ENCODE measurements around the gene PERM1.

Gene PERM1

DNA sequence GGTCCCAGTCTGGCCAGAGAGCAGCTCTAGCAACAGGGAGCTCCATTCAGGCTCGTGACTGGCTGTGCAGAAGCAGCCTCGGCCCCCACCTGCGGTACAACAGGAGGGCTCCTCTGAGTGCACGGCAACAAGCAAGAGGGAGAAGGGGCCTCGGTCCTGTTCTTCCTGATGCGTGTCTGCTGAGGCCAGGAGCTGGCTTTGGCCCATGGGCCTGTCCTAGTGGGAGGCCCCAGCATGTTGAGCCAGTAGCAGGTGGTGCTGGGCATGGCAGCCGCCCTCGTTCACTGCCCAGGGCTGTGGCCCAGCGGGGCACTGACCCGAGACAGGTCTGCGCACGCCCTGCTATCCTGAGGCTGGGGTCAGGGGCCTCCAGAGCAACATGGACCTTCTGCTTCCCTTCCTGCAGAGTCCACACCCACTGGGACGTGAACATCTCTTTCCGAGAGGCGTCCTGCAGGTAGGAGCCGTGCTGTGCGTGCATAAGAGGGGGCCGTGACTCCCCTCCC lies 51.2 kb downstream of the PERM1 start:
- TF ChIP-seq, protein P1, sequence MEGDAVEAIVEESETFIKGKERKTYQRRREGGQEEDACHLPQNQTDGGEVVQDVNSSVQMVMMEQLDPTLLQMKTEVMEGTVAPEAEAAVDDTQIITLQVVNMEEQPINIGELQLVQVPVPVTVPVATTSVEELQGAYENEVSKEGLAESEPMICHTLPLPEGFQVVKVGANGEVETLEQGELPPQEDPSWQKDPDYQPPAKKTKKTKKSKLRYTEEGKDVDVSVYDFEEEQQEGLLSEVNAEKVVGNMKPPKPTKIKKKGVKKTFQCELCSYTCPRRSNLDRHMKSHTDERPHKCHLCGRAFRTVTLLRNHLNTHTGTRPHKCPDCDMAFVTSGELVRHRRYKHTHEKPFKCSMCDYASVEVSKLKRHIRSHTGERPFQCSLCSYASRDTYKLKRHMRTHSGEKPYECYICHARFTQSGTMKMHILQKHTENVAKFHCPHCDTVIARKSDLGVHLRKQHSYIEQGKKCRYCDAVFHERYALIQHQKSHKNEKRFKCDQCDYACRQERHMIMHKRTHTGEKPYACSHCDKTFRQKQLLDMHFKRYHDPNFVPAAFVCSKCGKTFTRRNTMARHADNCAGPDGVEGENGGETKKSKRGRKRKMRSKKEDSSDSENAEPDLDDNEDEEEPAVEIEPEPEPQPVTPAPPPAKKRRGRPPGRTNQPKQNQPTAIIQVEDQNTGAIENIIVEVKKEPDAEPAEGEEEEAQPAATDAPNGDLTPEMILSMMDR (IDR thresholded peaks at IDR 0.05; ENCODE audit: low read length, missing control alignments): no peak
- no peak for DNase-seq (ENCODE audit: low read depth)
- H3K4me3 ChIP-seq (replicated peaks; ENCODE audit: low read depth, low read length): no peak overlapping the region

- DNase-seq (ENCODE audit: low read depth): no peak
- H3K4me3 ChIP-seq (replicated peaks; ENCODE audit: low read depth, low read length): no peak overlapping the region
- TF ChIP-seq, protein P1 (IDR thresholded peaks at IDR 0.05; ENCODE audit: low read length, missing control alignments): no peak
Measured at GRCh38 chr1:929712-930632, 51.9 kb downstream of the PERM1 start.

- no peak overlapping the region for H3K4me3 ChIP-seq (replicated peaks; ENCODE audit: low read depth, low read length)
- TF ChIP-seq, protein P1 (IDR thresholded peaks at IDR 0.05; ENCODE audit: low read length, missing control alignments): no peak
- DNase-seq (ENCODE audit: low read depth): no peak
Measured at GRCh38 chr1:928825-929661, 52.9 kb downstream of the PERM1 start.

DNA sequence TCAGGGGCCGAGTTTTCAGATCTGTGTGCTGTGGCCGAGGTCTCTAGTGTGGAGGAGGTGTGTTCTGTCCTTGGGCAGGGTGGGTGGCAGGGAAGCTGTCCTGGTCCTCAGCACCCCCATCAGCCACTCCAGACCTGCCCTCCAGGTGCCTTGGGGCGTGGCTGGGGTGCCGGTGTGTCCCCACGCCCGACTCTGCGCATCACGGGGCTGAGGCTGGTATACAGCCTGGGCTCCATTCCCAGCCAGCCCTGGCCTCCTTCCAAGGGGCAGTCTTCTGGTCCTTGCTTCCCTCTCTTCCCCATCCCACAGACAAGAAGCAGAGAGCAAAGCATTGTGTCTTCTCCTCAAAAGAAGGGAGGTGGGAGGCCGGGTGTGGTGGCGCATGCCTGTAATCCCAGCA lies 54.1 kb downstream of the PERM1 start:
- TF ChIP-seq, protein P1 (IDR thresholded peaks at IDR 0.05; ENCODE audit: low read length, missing control alignments): no peak
- no peak overlapping the region for H3K4me3 ChIP-seq (replicated peaks; ENCODE audit: low read depth, low read length)
- no peak for DNase-seq (ENCODE audit: low read depth)

GRCh38 chr1:927234-927633 lies 54.7 kb downstream of the PERM1 start:
- no peak overlapping the region for H3K4me3 ChIP-seq (replicated peaks; ENCODE audit: low read depth, low read length)
- DNase-seq (ENCODE audit: low read depth): no peak
- TF ChIP-seq, protein P1 (IDR thresholded peaks at IDR 0.05; ENCODE audit: low read length, missing control alignments): no peak

GRCh38 chr1:925561-926421 lies 56.1 kb downstream of the PERM1 start:
- H3K4me3 ChIP-seq (replicated peaks; ENCODE audit: low read depth, low read length): no peak overlapping the region
- peak; percentile 16 for DNase-seq (ENCODE audit: low read depth)
- TF ChIP-seq, protein P1 (IDR thresholded peaks at IDR 0.05; ENCODE audit: low read length, missing control alignments): no peak

All from fibroblast of pulmonary artery (primary cell).